Measurements from ENCODE around the gene PHTF1. TPM values are rescaled to one million over a fixed set of nuclear protein-coding genes. Genes with fewer than 3 reads are reported as not detected.

The PHTF1 gene
- polyA plus RNA-seq, 1 donor from 2014 or later: 46.1 TPM

GRCh38 chr1:113770031-113770430, 10.7 kb upstream of the PHTF1 start:
- no peaks in the 10 kb centered on the region for H4K20me1 ChIP-seq (ENCODE audit: insufficient read depth)
- H3F3A ChIP-seq (ENCODE audit: insufficient read depth, low read length, poor library complexity, severe bottlenecking): no peaks in the 10 kb centered on the region
- peaks cover 4% of the 10 kb centered on the region for H3K79me2 ChIP-seq (replicated peaks; ENCODE audit: insufficient read depth, low read length)
- H2AFZ ChIP-seq (ENCODE audit: low read depth, low read length): no peak overlapping the region
- no peak overlapping the region for H3K4me2 ChIP-seq (ENCODE audit: low read length)
- TF ChIP-seq EZH2 (IDR thresholded peaks at IDR 0.05; ENCODE audit: borderline replicate concordance, insufficient read depth, low read length, poor library complexity, severe bottlenecking): no peak
- no peak for TF ChIP-seq SMC3 (conservative IDR thresholded peaks at IDR 0.05; ENCODE audit: poor library complexity)
- no peak for TF ChIP-seq TAF1 (IDR thresholded peaks at IDR 0.05; ENCODE audit: low read depth)
- no peak for TF ChIP-seq CTCF (IDR thresholded peaks at IDR 0.05; ENCODE audit: poor library complexity, severe bottlenecking)
- TF ChIP-seq EP300 (conservative IDR thresholded peaks at IDR 0.05; ENCODE audit: poor library complexity, severe bottlenecking): no peak
- TF ChIP-seq POLR2AphosphoS5 (IDR thresholded peaks at IDR 0.05): no peak
- TF ChIP-seq RAD21 (conservative IDR thresholded peaks at IDR 0.05): no peak
- TF ChIP-seq MXI1 (conservative IDR thresholded peaks at IDR 0.05; ENCODE audit: poor library complexity, severe bottlenecking): no peak
- TF ChIP-seq, protein P1, sequence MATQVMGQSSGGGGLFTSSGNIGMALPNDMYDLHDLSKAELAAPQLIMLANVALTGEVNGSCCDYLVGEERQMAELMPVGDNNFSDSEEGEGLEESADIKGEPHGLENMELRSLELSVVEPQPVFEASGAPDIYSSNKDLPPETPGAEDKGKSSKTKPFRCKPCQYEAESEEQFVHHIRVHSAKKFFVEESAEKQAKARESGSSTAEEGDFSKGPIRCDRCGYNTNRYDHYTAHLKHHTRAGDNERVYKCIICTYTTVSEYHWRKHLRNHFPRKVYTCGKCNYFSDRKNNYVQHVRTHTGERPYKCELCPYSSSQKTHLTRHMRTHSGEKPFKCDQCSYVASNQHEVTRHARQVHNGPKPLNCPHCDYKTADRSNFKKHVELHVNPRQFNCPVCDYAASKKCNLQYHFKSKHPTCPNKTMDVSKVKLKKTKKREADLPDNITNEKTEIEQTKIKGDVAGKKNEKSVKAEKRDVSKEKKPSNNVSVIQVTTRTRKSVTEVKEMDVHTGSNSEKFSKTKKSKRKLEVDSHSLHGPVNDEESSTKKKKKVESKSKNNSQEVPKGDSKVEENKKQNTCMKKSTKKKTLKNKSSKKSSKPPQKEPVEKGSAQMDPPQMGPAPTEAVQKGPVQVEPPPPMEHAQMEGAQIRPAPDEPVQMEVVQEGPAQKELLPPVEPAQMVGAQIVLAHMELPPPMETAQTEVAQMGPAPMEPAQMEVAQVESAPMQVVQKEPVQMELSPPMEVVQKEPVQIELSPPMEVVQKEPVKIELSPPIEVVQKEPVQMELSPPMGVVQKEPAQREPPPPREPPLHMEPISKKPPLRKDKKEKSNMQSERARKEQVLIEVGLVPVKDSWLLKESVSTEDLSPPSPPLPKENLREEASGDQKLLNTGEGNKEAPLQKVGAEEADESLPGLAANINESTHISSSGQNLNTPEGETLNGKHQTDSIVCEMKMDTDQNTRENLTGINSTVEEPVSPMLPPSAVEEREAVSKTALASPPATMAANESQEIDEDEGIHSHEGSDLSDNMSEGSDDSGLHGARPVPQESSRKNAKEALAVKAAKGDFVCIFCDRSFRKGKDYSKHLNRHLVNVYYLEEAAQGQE (IDR thresholded peaks at IDR 0.05; ENCODE audit: borderline replicate concordance): no peak
- H3K27ac ChIP-seq (ENCODE audit: low read length): no peak overlapping the region
- no peaks in the 10 kb centered on the region for H3K9me3 ChIP-seq (ENCODE audit: low read length)
- H3K27me3 ChIP-seq (ENCODE audit: insufficient read depth, low read depth, low read length): no peaks in the 10 kb centered on the region
- no peak overlapping the region for H3K9ac ChIP-seq (ENCODE audit: low read length)
- no peak overlapping the region for H3K4me3 ChIP-seq (ENCODE audit: low read length)
- H3K9me2 ChIP-seq (ENCODE audit: insufficient read depth, low read length): no peaks in the 10 kb centered on the region
- H3K36me3 ChIP-seq (ENCODE audit: insufficient read depth, low read length): peaks cover 6% of the 10 kb centered on the region

- Histone ChIP-seq H3K36me3 (ENCODE audit: insufficient read depth, low read length) (peaks cover 6% of the 10 kb centered on the region), H4K20me1 (ENCODE audit: insufficient read depth) (no peaks in the 10 kb centered on the region), H3K4me3 (ENCODE audit: low read length) (no peak overlapping the region), H3F3A (ENCODE audit: insufficient read depth, low read length, poor library complexity, severe bottlenecking) (no peaks in the 10 kb centered on the region), H3K9ac (ENCODE audit: low read length) (no peak overlapping the region), H2AFZ (ENCODE audit: low read depth, low read length) (no peak overlapping the region), H3K4me2 (ENCODE audit: low read length) (no peak overlapping the region), H3K9me2 (ENCODE audit: insufficient read depth, low read length) (no peaks in the 10 kb centered on the region), H3K79me2 (replicated peaks; ENCODE audit: insufficient read depth, low read length) (peaks cover 4% of the 10 kb centered on the region), H3K27me3 (ENCODE audit: insufficient read depth, low read depth, low read length) (no peaks in the 10 kb centered on the region), H3K9me3 (ENCODE audit: low read length) (no peaks in the 10 kb centered on the region), H3K27ac (ENCODE audit: low read length) (no peak overlapping the region)
- TF ChIP-seq, protein P1 (IDR thresholded peaks at IDR 0.05; ENCODE audit: borderline replicate concordance): no peak
- TF ChIP-seq CTCF (IDR thresholded peaks at IDR 0.05; ENCODE audit: poor library complexity, severe bottlenecking) (no peak), MXI1 (conservative IDR thresholded peaks at IDR 0.05; ENCODE audit: poor library complexity, severe bottlenecking) (no peak), EP300 (conservative IDR thresholded peaks at IDR 0.05; ENCODE audit: poor library complexity, severe bottlenecking) (no peak), POLR2AphosphoS5 (IDR thresholded peaks at IDR 0.05) (no peak), TAF1 (IDR thresholded peaks at IDR 0.05; ENCODE audit: low read depth) (no peak), RAD21 (conservative IDR thresholded peaks at IDR 0.05) (no peak), SMC3 (conservative IDR thresholded peaks at IDR 0.05; ENCODE audit: poor library complexity) (no peak), EZH2 (IDR thresholded peaks at IDR 0.05; ENCODE audit: borderline replicate concordance, insufficient read depth, low read length, poor library complexity, severe bottlenecking) (no peak)
Measured at GRCh38 chr1:113769601-113769970, 10.3 kb upstream of the PHTF1 start.

Measured in neural cell (in vitro differentiated cells).